ENCODE results near the gene BANP.
"Not testable (repeated sequence)": the region's sequence is repeated elsewhere in the genome, so short reads cannot be mapped to it uniquely, and the experiment has no call there.

The BANP gene

DNA sequence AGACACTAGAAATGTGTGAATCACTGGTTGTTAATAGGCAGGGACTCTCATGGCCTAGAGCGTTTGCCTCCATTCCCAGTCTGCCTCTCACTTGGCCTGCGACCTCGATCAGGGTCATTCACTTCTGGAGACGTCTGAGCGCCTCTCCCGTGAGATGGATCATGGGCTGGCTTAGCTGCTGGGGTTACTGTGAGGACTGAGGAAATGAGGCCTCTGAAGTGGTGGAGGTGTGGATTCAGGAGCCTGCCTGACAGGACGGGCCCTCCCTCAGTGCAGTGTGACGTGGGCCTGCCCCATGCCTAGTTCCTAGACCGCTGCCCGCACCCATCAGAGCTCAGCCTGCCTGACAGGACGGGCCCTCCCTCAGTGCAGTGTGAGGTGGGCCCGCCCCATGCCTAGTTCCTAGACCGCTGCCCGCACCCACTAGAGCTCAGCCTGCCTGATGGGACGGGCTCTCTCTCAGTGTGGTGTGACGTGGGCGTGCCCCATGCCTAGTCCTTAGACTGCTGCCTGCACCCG, 61.9 kb downstream of the BANP start:
- Mint-ChIP-seq H3K27ac (peak overlapping the region in 1 of 3 experiments; percentile 88), H3K4me1 (peaks cover 22% of the 10 kb centered on the region), H3K36me3 (ENCODE audit: low read depth) (peaks cover 30% of the 10 kb centered on the region), H3K4me3 (no peak overlapping the region), H3K27me3 (ENCODE audit: low read depth) (no peaks in the 10 kb centered on the region), H3K9me3 (no peaks in the 10 kb centered on the region)
- TF ChIP-seq CTCF (IDR thresholded peaks at IDR 0.05; ENCODE audit: unreplicated experiment in 3 of 3): no peak

DNA sequence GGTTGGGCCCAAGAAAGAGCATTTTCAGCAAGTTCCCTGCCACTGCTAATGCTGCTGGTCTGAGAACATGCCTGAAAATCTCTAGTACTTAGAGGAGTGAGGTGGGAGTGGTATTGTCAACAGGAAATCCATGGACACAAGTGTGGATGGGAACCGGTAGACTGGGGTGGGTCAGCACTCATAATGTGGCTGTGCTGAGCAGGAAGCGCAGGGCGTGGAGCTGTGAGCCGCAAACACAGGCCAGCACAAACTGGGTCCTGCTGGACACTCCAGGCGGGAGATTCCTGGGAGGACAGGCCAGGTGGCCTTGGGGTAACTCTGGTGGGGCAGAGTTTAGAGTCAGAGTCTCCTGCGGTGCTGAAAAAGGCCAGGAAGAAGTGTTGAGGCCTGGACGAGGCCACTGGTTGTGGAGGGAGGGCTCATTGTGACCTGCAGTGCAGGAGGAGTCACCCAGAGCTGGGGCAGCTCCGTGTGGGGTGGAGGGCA, 62.6 kb downstream of the BANP start:
- no peaks in the 10 kb centered on the region for H3K9me3 Mint-ChIP-seq

GRCh38 chr16:88014252-88014781, 63.1 kb downstream of the BANP start:
- peak overlapping the region in 2 of 3 experiments; percentile 53 to 88 for H3K27ac Mint-ChIP-seq
- H3K36me3 Mint-ChIP-seq (ENCODE audit: low read depth): peaks cover 20% of the 10 kb centered on the region
- H3K9me3 Mint-ChIP-seq: no peaks in the 10 kb centered on the region
- TF ChIP-seq CTCF (IDR thresholded peaks at IDR 0.05; ENCODE audit: unreplicated experiment in 3 of 3): no peak
- peaks cover 16% of the 10 kb centered on the region for H3K4me1 Mint-ChIP-seq
- H3K27me3 Mint-ChIP-seq (ENCODE audit: low read depth): no peaks in the 10 kb centered on the region
- no peak overlapping the region for H3K4me3 Mint-ChIP-seq

More for the DNA sequence above, 62.6 kb downstream of the BANP start:
- no peaks in the 10 kb centered on the region for H3K27me3 Mint-ChIP-seq (ENCODE audit: low read depth)
- peak overlapping the region in 2 of 3 experiments; percentile 53 to 88 for H3K27ac Mint-ChIP-seq
- peaks cover 20% of the 10 kb centered on the region for H3K4me1 Mint-ChIP-seq
- no peak overlapping the region for H3K4me3 Mint-ChIP-seq
- H3K36me3 Mint-ChIP-seq (ENCODE audit: low read depth): peaks cover 23% of the 10 kb centered on the region
- TF ChIP-seq CTCF (IDR thresholded peaks at IDR 0.05; ENCODE audit: unreplicated experiment in 3 of 3): no peak

GRCh38 chr16:88014954-88015805, 63.9 kb downstream of the BANP start:
- Mint-ChIP-seq H3K27me3 (ENCODE audit: low read depth) (no peaks in the 10 kb centered on the region), H3K27ac (no peak overlapping the region), H3K4me3 (no peak overlapping the region), H3K9me3 (no peaks in the 10 kb centered on the region), H3K36me3 (ENCODE audit: low read depth) (peaks cover 12% of the 10 kb centered on the region), H3K4me1 (peaks cover 10% of the 10 kb centered on the region)
- TF ChIP-seq CTCF (IDR thresholded peaks at IDR 0.05; ENCODE audit: unreplicated experiment in 3 of 3): no peak

DNA sequence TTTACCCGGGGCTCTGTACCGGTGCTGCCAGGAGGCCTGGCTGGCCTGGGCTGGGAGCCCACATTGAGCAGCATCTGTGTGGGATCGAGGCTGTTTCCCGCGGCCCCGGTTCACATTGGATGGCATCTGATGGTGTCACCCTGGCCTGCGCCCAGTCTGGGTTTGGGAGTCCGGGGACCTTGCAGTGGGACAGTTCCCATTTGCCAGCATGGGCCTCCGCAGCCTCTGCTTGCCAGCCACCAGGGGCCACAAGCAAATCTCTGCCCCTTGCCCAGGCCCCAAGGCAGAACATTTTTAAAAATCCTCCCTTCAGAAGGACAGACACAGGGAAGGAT, 64.5 kb downstream of the BANP start:
- Mint-ChIP-seq H3K4me1 (peaks cover 7% of the 10 kb centered on the region), H3K27ac (no peak overlapping the region), H3K36me3 (ENCODE audit: low read depth) (peaks cover 11% of the 10 kb centered on the region), H3K9me3 (no peaks in the 10 kb centered on the region), H3K27me3 (ENCODE audit: low read depth) (peaks cover 3% of the 10 kb centered on the region), H3K4me3 (no peak overlapping the region)
- no peak for TF ChIP-seq CTCF (IDR thresholded peaks at IDR 0.05; ENCODE audit: unreplicated experiment in 3 of 3)

DNA sequence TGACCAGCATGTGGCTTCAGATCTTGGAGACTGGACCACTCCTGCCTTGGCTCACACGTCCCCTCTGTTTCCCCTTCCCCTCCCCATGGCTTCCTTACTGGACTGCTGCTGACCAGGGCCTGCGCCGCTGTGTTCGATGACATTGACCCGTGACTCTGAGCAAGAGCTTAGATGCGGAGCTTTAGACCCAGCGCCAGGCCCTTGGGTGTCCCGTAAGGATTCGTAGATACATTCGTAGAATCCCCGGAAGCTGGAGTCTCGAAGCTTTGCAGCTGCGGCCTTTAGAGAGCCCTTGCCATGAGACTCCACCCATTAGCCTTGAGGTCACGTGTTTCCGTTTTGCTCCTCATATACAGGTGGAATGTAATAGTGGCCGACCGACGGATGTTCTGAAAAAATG, 65.2 kb downstream of the BANP start:
- not testable (repeated sequence) for H3K9me3 Mint-ChIP-seq; H3K27me3 Mint-ChIP-seq (ENCODE audit: low read depth); H3K36me3 Mint-ChIP-seq (ENCODE audit: low read depth); H3K4me1 Mint-ChIP-seq; H3K4me3 Mint-ChIP-seq
- peak overlapping the region in 1 of 3 experiments; percentile 22 for H3K27ac Mint-ChIP-seq

All from nephron (organoid).